OCI-LY7 (cell line): ENCODE results near the gene VIT.

Experiments
- EZH2phosphoT487 ChIP-seq: fragments of 200-600 bp; sonication (generic); IDR thresholded peaks from 2 replicates; pipeline ENCODE4 v1.6.1; 2018; ENCODE audit warnings: low read depth, borderline replicate concordance, mild to moderate bottlenecking, mixed run types, antibody characterized with exemption, low read length, moderate library complexity, mixed read lengths
- TF ChIP-seq, protein P1 (sequence below): fragments of 200-600 bp; sonication (generic); conservative IDR thresholded peaks from 2 replicates; pipeline ENCODE4 v1.5.1; 2014; ENCODE audit warnings: mild to moderate bottlenecking, antibody characterized with exemption, low read length, moderate library complexity, mixed read lengths

DNA sequence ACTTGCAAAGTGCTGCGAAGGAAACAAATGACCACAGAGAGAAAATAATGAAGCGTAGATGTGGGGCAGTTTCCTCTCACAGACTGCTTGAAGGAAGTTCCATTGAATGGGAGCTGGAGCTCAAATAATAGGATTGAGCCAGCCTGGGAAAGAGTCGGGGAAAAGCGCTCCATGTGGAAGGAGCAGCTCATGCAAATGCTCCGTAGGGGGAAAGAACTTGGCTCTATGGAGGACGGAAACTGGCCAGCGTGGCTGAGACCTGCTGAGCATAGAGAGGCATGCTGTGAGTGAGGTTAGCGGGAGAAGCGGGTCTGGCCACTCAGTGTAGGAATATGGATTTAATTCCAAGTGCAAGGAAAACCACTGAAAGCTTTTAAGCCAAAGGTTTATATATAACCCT is 28.6 kb upstream of the VIT start:
- no peak for TF ChIP-seq EZH2phosphoT487
- TF ChIP-seq, protein P1, sequence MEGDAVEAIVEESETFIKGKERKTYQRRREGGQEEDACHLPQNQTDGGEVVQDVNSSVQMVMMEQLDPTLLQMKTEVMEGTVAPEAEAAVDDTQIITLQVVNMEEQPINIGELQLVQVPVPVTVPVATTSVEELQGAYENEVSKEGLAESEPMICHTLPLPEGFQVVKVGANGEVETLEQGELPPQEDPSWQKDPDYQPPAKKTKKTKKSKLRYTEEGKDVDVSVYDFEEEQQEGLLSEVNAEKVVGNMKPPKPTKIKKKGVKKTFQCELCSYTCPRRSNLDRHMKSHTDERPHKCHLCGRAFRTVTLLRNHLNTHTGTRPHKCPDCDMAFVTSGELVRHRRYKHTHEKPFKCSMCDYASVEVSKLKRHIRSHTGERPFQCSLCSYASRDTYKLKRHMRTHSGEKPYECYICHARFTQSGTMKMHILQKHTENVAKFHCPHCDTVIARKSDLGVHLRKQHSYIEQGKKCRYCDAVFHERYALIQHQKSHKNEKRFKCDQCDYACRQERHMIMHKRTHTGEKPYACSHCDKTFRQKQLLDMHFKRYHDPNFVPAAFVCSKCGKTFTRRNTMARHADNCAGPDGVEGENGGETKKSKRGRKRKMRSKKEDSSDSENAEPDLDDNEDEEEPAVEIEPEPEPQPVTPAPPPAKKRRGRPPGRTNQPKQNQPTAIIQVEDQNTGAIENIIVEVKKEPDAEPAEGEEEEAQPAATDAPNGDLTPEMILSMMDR, result no peak
